Hepatocyte (in vitro differentiated cells): ENCODE results near the gene ZC3H12C. TPM values are rescaled to one million over a fixed set of nuclear protein-coding genes. Genes with fewer than 3 reads are reported as not detected.
"Not testable (repeated sequence)": the region's sequence is repeated elsewhere in the genome, so short reads cannot be mapped to it uniquely, and the experiment has no call there.

Source experiments
- DNase-seq: peaks from one replicate; pipeline ENCODE4 v3.0.0-alpha.2; 2016; ENCODE audit warnings: low spot score
- H2AFZ ChIP-seq: fragments of 200-600 bp; sonication (generic); 2 replicates; pipeline ENCODE4 v1.6.0; 2016; ENCODE audit warnings: antibody characterized with exemption, mild to moderate bottlenecking
- H3K27ac ChIP-seq: fragments of 200-600 bp; sonication (generic); 2 replicates; pipeline ENCODE4 v1.5.1; 2016; ENCODE audit warnings: mild to moderate bottlenecking
- H3K27me3 ChIP-seq: fragments of 200-600 bp; sonication (generic); 2 replicates; pipeline ENCODE4 v1.6.1; 2016
- H3K36me3 ChIP-seq: fragments of 200-600 bp; sonication (generic); replicated peaks from 2 replicates; pipeline ENCODE4 v1.5.1; 2016; ENCODE audit warnings: low read depth; ENCODE audit not compliant: insufficient read depth
- H3K4me1 ChIP-seq: fragments of 200-600 bp; sonication (generic); 2 replicates; pipeline ENCODE4 v1.5.1; 2016; ENCODE audit warnings: mild to moderate bottlenecking, moderate library complexity; ENCODE audit not compliant: insufficient read depth
- H3K4me2 ChIP-seq: fragments of 200-600 bp; sonication (generic); 2 replicates; pipeline ENCODE4 v1.6.0; 2016
- H3K4me3 ChIP-seq: fragments of 200-600 bp; sonication (generic); 2 replicates; pipeline ENCODE4 v1.5.1; 2016; ENCODE audit warnings: mild to moderate bottlenecking
- H3K79me2 ChIP-seq: fragments of 200-600 bp; sonication (generic); 2 replicates; pipeline ENCODE4 v1.6.0; 2017; ENCODE audit warnings: mild to moderate bottlenecking
- H3K9me2 ChIP-seq: fragments of 200-600 bp; sonication (generic); replicated peaks from 2 replicates; pipeline ENCODE4 v1.6.0; 2017; ENCODE audit warnings: mild to moderate bottlenecking; ENCODE audit not compliant: insufficient read depth
- H3K9me3 ChIP-seq: fragments of 200-600 bp; sonication (generic); 2 replicates; pipeline ENCODE4 v1.5.1; 2016; ENCODE audit warnings: low read depth, mild to moderate bottlenecking
- H4K20me1 ChIP-seq: fragments of 200-600 bp; sonication (generic); 2 replicates; pipeline ENCODE4 v1.6.0; 2016; ENCODE audit warnings: mild to moderate bottlenecking; ENCODE audit not compliant: insufficient read depth, poor library complexity, severe bottlenecking
- CTCF ChIP-seq: fragments of 200-600 bp; sonication (generic); IDR thresholded peaks from 2 replicates; pipeline ENCODE4 v1.5.1; 2016; ENCODE audit warnings: antibody characterized with exemption, mild to moderate bottlenecking; ENCODE audit not compliant: poor library complexity
- EZH2 ChIP-seq: fragments of 200-600 bp; sonication (generic); IDR thresholded peaks from 2 replicates; pipeline ENCODE4 v1.6.1; 2016; ENCODE audit warnings: antibody characterized with exemption, mild to moderate bottlenecking, borderline replicate concordance
- EZH2phosphoT487 ChIP-seq: fragments of 200-600 bp; sonication (generic); IDR thresholded peaks from one replicate; pipeline ENCODE4 v1.6.1; 2018; ENCODE audit warnings: antibody characterized with exemption, mild to moderate bottlenecking, low read depth, moderate library complexity; ENCODE audit not compliant: unreplicated experiment, severe bottlenecking
- whole genome bisulfite sequencing: methylation state at CpG from one replicate; pipeline ENCODE4 v1.1.6; 2016; ENCODE audit warnings: low lambda C conversion rate; ENCODE audit errors: missing lambda C conversion rate; 5-methylcytosine and 5-hydroxymethylcytosine counted together
- polyA plus RNA-seq: library from polyadenylated mRNA; unstranded; fragments of >200 nt; fragmentation: Nextera tagmentation; extraction: Ambion mirVana; gene quantifications from 2 replicates; pipeline ENCODE4 v1.2.1, GENCODE V29; 2016
- total RNA-seq: library from RNA; depleted of rRNA; stranded (reverse); fragments of >200 nt; gene quantifications from 2 replicates; pipeline ENCODE4 v1.2.3, GENCODE V29; 2014

ZC3H12C gene
- total and polyA plus RNA-seq, 2 experiments from 2014 or later = 1.7 to 12.3 TPM

DNA sequence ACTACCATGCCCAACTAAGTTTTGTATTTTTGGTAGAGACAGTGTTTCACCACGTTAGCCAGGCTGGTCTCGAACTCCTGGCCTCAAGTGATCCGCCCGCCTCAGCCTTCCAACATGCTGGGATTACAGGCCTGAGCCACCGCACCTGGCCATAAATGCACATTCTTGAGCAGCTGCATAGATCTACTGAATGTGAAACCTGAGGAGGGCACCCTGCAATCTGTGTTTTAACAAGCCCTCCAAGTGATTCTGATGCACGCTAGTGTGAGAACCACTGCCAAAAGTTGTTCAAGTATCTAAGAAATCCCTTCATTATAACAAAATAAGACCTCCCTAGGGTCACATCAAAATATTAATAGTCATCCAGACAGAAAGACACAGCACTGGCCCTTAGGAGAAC lies 113.9 kb downstream of the ZC3H12C start:
- Histone ChIP-seq H3K4me2 (no peak overlapping the region), H3K27me3 (no peaks in the 10 kb centered on the region), H3K4me3 (no peak overlapping the region), H3K9me3 (no peaks in the 10 kb centered on the region), H2AFZ (no peak overlapping the region), H4K20me1 (no peaks in the 10 kb centered on the region), H3K27ac (no peak overlapping the region), H3K4me1 (peaks cover 5% of the 10 kb centered on the region), H3K79me2 (no peaks in the 10 kb centered on the region), H3K36me3 (no peaks in the 10 kb centered on the region), H3K9me2 (no peaks in the 10 kb centered on the region)
- TF ChIP-seq EZH2phosphoT487 (no peak), EZH2 (no peak), CTCF (no peak)
- WGBS = 97% methylated on average over 6 of the region's 6 CpGs
- DNase-seq = no peak

- H3K9me2 ChIP-seq, H3K27me3 ChIP-seq, H3K4me1 ChIP-seq, H3K27ac ChIP-seq, H4K20me1 ChIP-seq, H3K36me3 ChIP-seq, H3K9me3 ChIP-seq, H3K79me2 ChIP-seq: not testable (repeated sequence)
- DNase-seq = peak; percentile 49
- 26% methylated on average over 29 of the region's 29 CpGs for WGBS
- peak overlapping the region; percentile 81 for H3K4me2 ChIP-seq
- peak; percentile 29 for TF ChIP-seq CTCF
- peak overlapping the region; percentile 29 for H3K4me3 ChIP-seq
- H2AFZ ChIP-seq = peak overlapping the region; percentile 43
Observed at GRCh38 chr11:110208678-110209312, 115.6 kb downstream of the ZC3H12C start.

GRCh38 chr11:110209313-110209694 lies 116.1 kb downstream of the ZC3H12C start:
- H3K9me3 ChIP-seq, H4K20me1 ChIP-seq, H3K27me3 ChIP-seq, H3K4me1 ChIP-seq, DNase-seq, H3K36me3 ChIP-seq, H3K9me2 ChIP-seq, H3K79me2 ChIP-seq, H3K27ac ChIP-seq: not testable (repeated sequence)
- H3K4me2 ChIP-seq = peak overlapping the region; percentile 81
- 4% methylated on average over 10 of the region's 14 CpGs for WGBS
- H2AFZ ChIP-seq = peak overlapping the region; percentile 43
- H3K4me3 ChIP-seq = peak overlapping the region; percentile 29

DNA sequence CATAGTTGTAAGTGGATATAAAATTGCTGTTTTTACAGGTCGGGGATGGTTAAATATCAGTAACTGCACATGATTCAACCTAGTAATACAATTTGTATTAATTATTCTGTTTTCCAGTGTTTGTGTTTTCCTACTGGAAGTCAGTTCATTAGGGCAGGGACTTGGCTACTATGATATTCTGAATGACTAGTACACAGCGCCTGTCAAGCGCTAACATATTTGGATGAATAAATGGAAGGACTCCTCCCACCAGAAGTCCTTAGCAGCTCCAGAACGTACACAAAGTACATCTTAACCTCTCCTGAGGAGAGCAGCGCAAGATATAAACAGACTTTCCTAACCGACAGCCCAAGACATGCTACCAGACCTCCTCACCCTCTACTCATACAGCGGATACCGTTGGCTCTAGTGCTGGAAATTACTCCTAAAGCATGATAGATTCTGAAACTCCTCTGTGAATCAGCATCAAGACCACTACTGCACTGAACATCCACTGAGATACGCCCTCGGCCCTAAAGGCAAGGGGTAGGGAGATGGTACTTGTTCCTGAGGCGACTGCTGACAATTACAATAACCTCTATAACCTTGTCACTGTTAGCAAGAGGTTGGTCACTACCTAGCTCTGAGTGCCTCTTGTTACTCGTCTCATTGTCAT lies 124.2 kb downstream of the ZC3H12C start:
- 95% methylated on average over 12 of the region's 12 CpGs for WGBS
- Histone ChIP-seq H3K4me1 (no peaks in the 10 kb centered on the region), H3K9me2 (no peaks in the 10 kb centered on the region), H3K4me3 (no peak overlapping the region), H4K20me1 (no peaks in the 10 kb centered on the region), H3K4me2 (no peak overlapping the region), H3K79me2 (no peaks in the 10 kb centered on the region), H3K9me3 (no peaks in the 10 kb centered on the region), H3K36me3 (no peaks in the 10 kb centered on the region), H3K27ac (no peak overlapping the region), H2AFZ (no peak overlapping the region), H3K27me3 (no peaks in the 10 kb centered on the region)
- no peak for DNase-seq
- TF ChIP-seq EZH2 (no peak), CTCF (no peak), EZH2phosphoT487 (no peak)
